Medulla oblongata (tissue), 1 donor: Measurements from ENCODE around the gene CREB1.
A peak's percentile ranks its signal among the peaks of the same experiment; 100 is the strongest.

Source experiments
- DNase-seq: peaks from one replicate; pipeline ENCODE4 v3.0.0-alpha.2; 2015; ENCODE audit errors: extremely low spot score

Gene CREB1

DNA sequence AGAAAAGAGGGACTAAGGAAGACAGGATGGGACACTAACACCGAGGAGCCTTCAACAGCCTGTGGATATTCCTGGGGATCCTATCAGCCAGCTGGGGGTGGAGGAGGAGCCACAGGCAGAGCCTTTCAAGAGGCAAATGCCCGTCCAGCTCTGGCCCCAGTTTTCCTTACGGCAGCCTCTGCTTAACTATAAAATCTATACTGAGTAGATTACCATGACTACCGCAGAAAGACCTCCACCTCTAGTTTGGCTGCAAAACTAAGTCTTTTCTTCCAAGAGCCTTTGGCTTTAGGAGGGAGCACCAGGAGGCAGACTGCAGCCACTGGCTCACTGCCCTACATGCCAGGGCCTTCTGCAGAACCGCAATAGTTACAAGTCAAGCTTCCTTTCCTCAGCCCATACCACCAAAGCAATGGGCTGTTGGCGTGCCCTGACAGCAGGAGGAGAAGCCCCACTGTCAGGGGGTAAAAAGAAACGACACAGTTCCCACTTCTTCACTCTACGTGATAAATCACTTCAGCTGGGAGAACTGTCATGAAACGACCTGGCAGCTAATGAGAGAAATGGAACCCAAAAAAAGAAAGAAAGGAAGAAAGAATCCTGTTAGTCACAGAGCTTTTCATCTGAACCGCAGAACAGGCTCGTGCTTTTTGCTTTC, 25.1 kb upstream of the CREB1 start:
- DNase-seq, result peak; percentile 43

DNA sequence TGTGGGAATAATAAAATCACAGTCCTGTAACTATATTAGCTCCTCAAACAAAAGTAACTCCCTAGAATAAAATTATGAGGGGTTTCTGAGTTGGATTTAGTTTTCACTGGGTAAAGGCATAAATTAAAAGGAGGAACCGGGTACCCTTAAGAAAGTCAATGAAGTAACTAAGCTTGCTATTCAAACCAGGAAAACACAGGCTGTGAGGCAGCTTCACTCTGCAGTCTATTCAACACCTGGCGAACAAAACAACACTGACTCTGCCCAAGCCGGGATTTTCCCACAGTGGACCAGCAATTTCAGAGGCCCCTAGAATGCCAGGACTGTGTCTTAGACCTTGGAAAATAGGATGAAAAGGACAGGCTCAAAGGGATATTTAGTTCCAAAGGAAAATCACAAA, 24.6 kb upstream of the CREB1 start:
- no peak for DNase-seq

DNA sequence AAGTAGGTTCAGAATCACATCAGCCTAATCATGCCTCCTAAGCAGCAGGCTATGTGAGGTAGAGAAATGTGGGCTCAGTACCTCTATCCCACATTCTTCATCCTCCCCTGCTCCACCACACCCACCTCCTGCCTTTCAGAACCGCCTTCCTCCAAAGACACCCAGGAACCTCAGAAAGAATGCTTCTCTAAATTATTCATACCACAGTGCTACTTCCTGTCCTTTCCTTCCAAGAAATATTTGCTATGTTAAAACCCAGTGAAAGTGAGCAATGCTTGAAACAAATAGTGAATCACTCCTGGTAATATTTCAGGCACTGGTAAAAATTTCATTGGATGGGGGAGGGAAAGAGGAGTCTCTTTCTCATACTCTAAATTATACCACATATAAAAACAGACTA, 24.0 kb upstream of the CREB1 start:
- DNase-seq, result no peak

DNA sequence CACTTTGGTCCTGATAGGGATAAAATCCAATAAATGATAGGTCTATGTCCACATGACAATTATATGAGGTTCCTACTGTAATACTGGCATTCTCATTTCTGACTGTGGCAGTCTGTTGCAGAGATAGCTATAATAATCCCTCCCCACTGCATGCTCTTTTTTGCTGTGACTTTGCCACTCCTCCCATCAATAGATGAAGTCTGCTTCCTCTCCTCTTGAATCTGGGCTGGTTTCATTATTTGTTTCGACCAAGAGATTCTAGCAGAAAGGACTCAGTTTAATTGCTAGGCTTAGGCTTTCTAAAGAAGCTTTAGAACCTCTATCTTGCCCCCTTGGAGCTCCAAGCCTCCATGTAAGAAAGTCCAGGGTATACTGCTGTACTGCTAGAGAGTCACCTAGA, 23.3 kb upstream of the CREB1 start:
- DNase-seq, result no peak

DNA sequence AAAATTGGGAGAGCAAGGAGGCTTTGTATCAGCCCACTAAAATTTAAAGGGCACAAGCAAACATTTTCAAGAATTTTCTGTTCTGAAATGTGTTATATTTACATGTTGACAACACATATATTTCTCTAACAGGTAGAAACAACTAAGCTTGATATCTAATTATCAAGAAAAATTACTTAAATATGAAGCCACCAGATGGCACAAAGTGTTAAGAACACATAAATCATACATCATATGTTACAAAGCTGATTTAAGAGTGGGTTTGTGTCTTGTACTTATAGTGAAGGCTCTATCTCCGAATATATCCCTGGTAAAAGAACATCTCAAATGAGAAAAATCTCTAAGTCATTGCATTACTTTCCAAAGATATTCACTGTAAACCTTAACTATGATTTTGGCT, 19.6 kb upstream of the CREB1 start:
- no peak for DNase-seq

DNA sequence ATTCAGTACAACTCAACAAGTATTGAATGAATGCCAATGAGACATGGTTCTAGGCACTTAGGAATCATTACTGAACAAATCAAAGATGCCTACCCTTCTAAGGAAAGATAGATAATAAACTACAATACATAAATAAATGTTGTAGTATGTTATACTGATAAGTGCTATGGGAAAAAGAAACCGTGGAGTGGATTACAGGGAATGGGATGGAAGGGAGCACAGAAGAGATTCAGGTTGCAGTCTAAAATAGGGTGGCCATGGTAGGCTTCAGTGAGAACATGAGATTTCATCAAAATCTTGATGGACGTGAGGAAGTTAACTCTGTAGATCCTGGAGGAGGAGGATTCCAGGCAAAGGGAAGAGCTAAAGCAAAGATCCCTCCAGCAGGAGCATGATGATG, 17.9 kb upstream of the CREB1 start:
- no peak for DNase-seq

DNA sequence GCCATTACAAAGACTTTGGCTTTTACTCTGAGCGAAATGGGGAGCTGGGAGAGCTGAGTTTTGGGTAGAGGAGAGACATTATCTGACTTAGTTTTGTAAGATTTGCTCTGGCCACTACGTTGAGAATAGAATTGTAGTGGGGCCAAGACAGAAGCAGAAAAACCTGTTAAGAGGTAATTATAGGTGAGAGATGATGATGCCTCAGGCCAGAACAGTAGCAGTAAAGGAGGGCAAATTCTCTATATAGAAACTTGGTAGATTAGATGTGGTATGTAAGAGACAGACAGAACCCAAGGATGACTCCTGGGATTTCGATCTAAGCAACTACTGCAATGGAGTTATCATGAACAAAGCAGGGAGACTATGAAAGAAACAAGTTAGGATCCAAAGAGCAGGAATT, 17.4 kb upstream of the CREB1 start:
- no peak for DNase-seq

DNA sequence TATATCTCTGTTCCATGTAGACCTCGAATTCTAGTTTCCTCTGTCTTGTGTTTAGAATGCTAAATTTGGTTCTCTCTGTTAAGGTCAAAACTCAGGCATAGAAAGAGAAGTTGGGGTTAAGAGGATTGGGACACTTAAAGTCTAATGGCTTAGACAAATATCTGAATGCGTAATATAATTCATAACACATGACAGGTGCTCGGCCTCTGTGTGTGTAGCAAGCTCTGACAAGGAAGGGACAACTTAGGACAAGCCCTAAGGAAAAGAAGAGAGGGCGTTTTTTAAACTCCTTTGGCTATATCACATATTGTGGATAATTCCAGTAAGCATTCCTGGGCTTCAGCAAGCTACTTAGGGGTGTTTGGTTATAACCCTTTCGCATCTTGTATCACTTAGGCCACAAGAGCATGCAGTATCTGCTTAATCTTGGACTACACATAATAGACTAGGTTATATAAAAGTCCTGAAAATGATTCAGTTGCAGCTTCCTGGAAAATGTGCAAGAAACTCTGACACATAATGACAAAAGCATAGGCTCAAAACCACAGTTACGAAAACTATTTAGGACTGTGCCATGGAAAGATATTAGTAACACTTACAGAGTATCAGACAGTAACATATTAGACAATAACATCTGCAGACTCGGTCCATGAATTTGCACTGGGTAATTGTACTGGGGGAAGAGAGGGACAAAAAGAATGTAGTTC, 16.1 kb upstream of the CREB1 start:
- no peak for DNase-seq

DNA sequence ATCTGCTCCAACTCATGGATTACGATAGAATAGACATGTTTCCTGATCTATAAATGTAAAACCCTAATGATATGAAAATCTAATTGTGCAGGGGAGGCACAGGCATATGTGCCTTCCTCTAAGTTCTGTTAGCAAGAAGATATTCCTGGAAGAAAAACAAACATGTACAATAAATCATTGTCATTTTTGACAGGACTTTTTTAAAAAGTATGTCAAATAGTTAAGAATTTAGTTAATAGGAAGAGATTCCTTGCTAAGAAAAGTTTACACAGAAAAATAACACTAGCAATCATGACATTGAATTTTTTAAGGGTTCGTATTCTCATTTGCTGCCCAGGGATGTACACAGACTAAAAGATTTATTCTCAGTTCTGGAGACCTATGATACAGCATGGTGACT, 15.3 kb upstream of the CREB1 start:
- no peak for DNase-seq

DNA sequence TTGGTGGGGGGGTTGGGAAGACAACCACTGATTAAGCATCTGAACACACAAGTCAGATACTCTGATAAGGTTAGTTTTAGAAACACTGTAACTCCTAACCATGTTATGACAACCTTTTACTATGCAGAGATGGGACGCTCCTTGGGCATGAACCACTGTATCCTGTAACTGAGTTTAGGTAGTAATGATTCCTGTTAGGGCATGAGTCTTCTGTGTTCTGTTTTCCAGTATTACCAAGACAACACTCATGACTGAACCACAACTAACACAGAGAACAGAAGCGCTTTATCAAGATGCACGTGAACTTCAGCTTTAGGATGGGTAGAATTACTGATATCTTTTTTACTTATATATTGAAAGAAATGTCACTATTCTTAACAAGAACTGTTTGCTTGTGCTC, 14.1 kb upstream of the CREB1 start:
- DNase-seq, result no peak

DNA sequence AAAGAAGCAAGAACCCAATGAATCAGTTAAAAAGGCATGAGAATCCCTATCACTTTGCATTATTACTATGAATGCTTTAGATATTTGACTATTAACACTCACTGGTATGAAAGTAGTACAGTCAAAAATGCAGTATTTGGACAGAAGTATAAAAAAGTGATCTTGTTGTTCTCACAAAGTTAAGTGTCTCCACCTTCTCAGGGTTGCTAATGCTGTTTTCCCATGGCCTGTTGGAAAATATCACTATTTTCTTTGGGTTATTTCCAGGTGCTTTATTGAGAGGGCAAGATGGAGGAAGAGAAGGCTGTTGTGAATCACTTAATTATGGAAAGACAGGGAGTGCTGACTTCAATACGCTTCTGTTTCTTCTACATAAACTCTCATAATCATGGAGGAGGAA, 13.6 kb upstream of the CREB1 start:
- DNase-seq, result no peak

DNA sequence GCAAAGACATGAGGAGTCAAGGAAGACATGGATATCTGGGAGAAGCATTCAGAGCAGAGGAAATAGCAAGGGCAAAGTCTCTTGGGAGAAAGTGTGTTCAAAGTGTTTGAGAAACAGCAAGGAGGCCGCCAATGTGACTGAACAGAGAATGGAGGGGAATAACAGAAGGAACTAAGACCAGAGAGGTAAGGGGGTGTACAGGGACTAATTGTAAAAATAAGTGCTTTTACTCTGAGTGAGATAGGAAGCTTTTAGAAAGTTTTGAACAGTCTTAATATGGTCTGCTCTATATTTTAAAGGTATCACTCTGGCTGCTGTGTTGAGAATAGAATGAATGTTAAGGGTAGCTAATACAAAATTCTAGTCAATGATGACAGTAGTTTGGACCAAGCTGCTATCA, 6.8 kb upstream of the CREB1 start:
- no peak for DNase-seq

DNA sequence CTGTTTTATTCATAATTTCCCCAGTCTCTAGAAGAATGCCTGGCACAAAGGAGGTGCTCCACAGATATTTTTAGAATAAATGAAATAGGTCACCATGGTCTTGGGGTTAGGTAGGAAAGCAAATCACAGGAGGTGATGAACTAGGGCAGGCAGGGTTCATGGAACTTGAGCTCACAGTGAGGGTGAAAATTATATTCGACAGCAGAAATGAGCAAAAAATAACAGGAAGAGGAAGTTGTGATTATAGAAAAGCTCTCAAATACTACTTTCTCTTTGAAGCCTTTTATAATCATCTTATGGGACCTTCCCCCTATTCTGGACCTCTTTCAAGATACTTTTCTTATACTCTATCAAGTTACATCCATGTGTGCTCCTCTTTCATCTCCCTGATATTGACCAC, 4.5 kb upstream of the CREB1 start:
- DNase-seq, result no peak

DNA sequence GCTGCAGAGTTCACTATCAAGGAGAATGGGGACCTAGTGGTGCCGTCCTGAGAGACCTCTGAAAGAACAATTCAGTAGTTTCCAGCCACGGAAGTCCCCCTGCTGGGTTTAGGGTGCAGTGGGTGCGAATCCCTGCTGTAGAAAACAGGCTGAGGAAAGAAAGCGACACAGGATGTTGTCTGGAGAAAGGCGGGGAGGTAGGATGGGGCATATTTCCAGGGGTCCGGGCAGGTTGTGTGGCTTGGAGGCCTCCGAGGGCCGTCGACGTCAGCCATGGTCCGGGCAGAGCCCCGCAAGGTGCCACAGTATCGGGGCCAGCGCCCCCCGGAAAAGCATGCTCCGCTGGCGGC, 807 bp upstream of the CREB1 start:
- peak; percentile 33 for DNase-seq

DNA sequence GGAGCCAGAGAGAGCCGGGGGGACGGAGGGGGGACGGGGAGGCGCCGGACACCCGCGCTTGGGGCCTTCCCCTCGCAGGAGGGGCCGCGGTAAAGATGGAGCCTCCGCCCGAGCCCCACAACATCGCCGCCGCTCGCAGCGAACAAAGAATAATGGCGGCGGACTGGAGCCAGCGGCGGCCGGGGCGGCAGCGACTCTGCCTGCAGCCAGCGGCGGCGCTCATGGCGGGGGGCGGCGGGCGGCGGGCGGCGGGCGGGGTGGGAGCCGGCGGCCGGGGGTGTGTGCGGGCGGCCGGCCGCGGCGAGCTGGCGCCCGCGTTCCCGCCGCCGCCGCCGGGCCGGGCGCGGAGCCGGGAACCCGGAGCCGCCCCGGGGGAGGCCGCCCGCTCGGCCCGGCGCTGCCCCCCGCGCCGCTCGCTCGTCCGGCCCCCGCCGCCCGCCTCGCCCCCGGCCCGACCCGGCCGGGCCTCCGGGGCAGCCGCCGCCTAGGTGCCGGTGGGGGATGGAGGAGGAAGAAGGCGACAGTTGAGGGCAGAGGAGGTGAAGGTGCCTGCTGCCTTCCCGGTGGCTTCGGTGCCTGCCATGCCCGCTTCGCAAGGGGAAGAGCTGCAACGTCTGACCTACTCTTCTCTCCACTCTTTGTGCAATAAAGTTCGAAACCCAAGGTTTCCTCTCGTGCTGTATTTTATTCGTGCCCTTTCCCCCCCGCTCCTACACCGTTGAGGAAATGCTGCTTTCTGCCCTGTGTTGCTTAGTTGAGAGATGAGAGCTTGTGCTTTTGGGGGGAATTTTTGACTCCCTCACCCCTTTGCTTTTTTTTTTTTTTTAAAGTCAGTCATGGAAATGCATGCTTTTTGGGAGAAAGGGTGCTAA, 634 bp downstream of the CREB1 start:
- DNase-seq, result peak; percentile 64

DNA sequence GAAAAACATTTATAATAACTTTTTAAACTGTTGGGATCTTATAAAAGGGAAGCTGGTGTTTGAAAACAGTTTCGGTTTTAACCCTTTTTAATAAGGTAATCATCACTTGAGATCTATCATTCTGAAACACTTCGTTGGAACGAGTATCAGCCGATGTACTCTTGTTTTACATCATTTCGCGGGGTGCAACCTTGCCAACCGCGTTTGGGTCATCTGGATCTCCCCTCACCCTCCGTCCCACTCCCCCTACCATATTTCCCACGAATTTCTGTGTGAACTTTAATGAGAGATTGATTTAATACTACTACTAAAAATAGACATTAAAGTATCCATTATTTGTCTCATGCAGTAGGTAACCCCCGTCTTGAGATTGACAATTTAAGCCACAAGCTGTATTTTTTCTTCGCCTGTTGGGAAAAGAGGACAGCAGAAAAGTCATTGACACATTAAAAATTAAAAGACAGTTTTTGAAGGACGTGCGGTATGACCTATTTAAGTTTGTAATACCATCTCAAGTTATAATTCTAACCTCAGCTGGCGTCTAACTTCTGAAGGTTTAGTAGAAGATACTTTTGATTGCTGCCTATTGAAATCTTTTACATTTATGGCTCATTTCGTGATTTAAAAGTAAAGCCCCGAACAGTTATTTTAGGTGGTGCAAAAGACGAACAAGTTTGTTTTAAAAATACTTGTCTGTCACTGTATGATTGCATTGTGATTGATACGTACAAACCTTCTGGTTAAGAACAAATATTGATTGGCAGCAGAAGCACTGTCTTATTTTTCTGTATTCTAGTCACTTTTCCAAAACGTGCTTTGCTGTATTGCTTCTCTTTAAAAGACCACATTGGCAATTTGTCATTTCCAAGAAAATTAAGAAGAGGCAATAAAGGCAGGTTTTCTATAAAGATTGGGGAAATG, 1.5 kb downstream of the CREB1 start:
- peak; percentile 39 for DNase-seq

DNA sequence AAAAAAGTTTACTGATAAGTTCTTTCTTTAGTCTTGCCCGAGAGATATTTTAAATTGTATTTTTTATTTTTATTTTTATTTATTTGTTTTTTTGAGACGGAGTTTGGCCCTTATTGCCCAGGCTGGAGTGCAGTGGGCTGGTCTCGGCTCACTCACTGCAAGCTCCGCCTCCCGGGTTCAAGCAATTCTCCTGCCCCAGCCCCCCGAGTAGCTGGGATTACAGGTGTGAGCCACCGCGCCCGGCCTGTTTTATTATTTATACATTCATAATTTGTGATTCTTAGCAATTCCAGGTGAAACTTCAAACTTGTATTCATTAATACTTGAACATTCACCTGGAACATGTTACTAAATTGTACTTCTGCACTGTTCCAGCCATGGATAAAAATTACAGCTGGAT, 2.9 kb downstream of the CREB1 start:
- no peak for DNase-seq

DNA sequence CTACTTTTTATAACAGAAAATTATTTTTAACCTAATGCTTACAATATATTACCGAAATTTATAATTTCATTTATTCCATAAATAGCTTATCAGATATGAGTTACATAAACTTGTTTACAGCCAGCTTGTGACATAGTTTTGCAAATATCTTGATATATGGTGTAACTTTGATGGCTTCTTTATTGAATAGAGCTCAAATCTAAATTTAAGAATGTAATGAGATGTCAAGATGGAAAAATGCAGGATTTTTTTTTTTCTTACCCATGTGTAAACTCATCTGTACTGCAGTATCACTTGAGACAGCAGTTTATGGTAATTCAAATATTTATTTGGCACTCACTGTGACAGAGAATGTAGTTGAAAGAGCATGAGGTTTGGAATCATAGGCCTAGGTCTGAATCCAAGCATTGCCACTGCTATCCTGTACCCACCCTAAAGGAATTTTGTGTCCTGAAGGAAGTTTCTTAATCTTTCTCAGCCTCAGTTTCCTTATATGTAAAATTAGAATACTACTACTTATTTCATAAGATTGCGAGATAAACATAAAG, 3.8 kb downstream of the CREB1 start:
- DNase-seq, result no peak

DNA sequence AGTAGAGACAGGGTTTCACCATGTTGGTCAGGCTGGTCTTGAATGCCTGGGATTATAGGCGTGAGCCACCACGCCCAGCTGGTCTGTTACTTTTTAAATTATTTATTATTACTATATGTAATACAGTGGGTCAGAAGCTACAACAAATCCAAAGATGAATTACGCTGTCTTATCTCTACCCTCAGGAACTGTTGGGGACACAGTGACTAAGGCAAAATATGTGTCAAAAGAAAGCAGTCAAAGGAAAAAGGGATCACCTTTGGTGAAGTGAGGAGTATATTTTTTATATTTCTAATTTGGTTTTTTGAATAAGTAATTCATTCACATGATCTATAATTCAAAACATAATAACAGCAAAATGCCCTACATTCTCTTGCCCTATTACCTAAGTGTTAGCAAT, 4.7 kb downstream of the CREB1 start:
- no peak for DNase-seq

DNA sequence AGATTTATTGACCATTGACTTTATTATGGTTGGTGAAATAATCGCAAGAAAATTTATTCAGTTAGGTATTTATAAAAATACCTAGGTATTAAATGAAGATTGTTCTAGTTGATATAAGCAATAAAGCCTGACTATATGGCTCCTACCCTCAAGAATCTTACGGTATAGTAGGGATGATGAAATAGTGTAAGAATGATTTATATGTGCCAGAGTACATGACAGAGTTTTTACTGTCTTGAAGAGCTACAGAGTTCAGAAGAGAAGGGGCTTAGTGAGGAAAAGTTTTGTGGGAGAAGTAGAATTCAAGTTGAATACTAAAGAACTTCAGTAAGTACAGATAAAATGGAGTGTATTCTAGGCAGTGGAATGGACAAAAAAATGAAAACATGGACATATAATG, 9.7 kb downstream of the CREB1 start:
- DNase-seq, result no peak

DNA sequence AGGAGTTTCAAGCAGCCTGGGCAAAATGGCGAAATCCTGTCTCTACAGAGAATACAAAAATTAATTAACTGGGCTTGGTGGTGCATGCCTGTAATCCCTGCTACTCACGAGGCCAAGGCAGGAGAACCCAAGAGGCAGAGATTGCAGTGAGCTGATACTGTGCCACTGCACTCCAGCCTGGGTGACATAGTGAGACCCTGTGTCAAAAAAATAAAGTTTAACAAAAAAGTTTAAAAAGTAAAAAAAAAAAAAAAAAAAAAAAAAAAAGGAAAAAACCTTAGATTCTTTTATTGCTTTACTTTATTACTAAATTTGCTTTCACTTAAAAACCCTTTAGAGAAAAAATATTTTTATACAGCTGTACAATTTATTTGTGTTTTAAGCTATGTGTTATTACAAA, 10.7 kb downstream of the CREB1 start:
- no peak for DNase-seq

DNA sequence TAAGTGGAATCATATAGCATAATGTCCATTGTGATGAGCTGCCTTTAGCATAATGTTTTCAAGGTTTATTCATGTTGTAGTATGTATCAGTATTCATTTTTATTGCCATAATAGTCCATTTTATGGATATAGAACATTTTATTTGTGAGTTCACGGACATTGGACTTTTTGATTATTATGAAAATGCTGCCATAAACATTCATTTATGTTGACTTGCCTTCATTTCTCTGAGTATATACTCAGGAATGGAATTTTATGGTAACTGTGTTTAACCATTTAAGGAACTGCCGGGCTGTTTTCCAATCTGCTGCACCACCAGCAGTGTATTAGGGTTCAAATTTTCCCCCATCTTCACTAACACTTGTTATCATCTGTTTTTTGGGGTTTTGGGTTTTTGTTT, 12.2 kb downstream of the CREB1 start:
- no peak for DNase-seq
